Left renal pelvis (tissue), 4 donors: ENCODE measurements around the gene SMLR1. TPM values are rescaled to one million over a fixed set of nuclear protein-coding genes. Genes with fewer than 3 reads are reported as not detected.
"Not testable (repeated sequence)": the region's sequence is repeated elsewhere in the genome, so short reads cannot be mapped to it uniquely, and the experiment has no call there.

Source experiments
- DNase-seq, 4 donors: peaks; one replicate each; pipeline ENCODE4 v3.0.0-alpha.2; 2013; ENCODE audit warnings: low read depth in 4 of 4, low spot score in 3 of 4
- polyA plus RNA-seq, 4 donors: library from polyadenylated mRNA; unstranded; fragments of 120-200 nt; gene quantifications; one replicate each; pipeline ENCODE4 v1.2.1, GENCODE V29; 2013; ENCODE audit not compliant: insufficient read length in 4 of 4

The SMLR1 gene
- polyA plus RNA-seq, result 1 to 10 TPM in 2 of 4 donors, under 1 TPM in 2; 0.46 to 3.3 (median 1.4) TPM

GRCh38 chr6:130827247-130828149 lies at the start of gene SMLR1:
Gene SMLR1 (plus strand): TSS chr6:130827406. CDS start chr6:130827414, 8 bp downstream.
- DNase-seq, result no peak

GRCh38 chr6:130778946-130779657 lies 48.1 kb upstream of the SMLR1 start:
- DNase-seq, result no peak

- no peak for DNase-seq
These were observed 47.6 kb upstream of the SMLR1 start for GRCh38 chr6:130779658-130780033.

GRCh38 chr6:130780122-130780521 lies 47.1 kb upstream of the SMLR1 start:
- no peak for DNase-seq

- no peak for DNase-seq
These were observed 45.6 kb upstream of the SMLR1 start for GRCh38 chr6:130781557-130781956.

- no peak for DNase-seq
These were observed 43.6 kb upstream of the SMLR1 start for GRCh38 chr6:130783416-130784107.

- no peak for DNase-seq
These were observed 39.3 kb upstream of the SMLR1 start for GRCh38 chr6:130787726-130788500.

GRCh38 chr6:130788954-130789353 lies 38.3 kb upstream of the SMLR1 start:
- no peak for DNase-seq

GRCh38 chr6:130794010-130794697 lies 33.1 kb upstream of the SMLR1 start:
- DNase-seq, result no peak

GRCh38 chr6:130794738-130795137 lies 32.5 kb upstream of the SMLR1 start:
- no peak for DNase-seq

- DNase-seq, result no peak
These were observed 30.8 kb upstream of the SMLR1 start for GRCh38 chr6:130796313-130796905.

GRCh38 chr6:130797061-130797460 lies 30.1 kb upstream of the SMLR1 start:
- no peak for DNase-seq

GRCh38 chr6:130801368-130801767 lies 25.8 kb upstream of the SMLR1 start:
- DNase-seq, result not testable (repeated sequence)

GRCh38 chr6:130810307-130811030 lies 16.7 kb upstream of the SMLR1 start:
- DNase-seq, result no peak

- no peak for DNase-seq
These were observed 15.3 kb upstream of the SMLR1 start for GRCh38 chr6:130811932-130812331.

GRCh38 chr6:130814506-130814905 lies 12.7 kb upstream of the SMLR1 start:
- DNase-seq, result no peak

GRCh38 chr6:130815200-130816071 lies 11.8 kb upstream of the SMLR1 start:
- DNase-seq, result no peak

- no peak for DNase-seq
These were observed 4.5 kb upstream of the SMLR1 start for GRCh38 chr6:130822736-130823135.
